HL-60 (cell line): ENCODE data around the gene ZFYVE9.

Experiments
- CTCF ChIP-seq: IDR thresholded peaks from one replicate; pipeline ENCODE4 v1.5.1; 2011; ENCODE audit warnings: low read length, control low read depth, inconsistent platforms; ENCODE audit not compliant: insufficient read depth
- GABPA ChIP-seq: IDR thresholded peaks from 2 replicates; pipeline ENCODE4 v1.6.1; 2012; ENCODE audit warnings: low read depth
- POLR2AphosphoS5 ChIP-seq: IDR thresholded peaks from 2 replicates; pipeline ENCODE4 v1.6.1; 2012; ENCODE audit warnings: low read depth

DNA sequence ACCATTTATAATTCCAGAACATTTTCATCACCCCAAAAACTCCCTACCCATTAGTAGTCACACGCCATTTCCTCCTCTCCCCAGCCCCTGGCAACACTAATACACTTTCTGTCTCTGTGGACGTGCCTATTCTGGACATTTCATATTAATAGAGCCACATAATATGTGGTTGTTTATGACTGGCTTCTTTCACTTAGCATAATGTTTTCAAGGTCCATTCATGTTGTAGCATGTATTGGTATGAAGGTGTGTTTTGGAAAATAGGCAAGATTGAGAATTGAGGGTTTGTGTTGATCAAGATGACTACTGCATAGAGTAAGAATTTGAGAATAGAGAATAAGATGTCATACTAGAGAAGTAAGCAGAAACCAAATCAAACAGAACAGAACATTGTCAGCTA lies 67.5 kb downstream of the ZFYVE9 start:
- no peak for TF ChIP-seq CTCF
- no peak for TF ChIP-seq GABPA
- TF ChIP-seq POLR2AphosphoS5, result no peak
